HepG2 (cell line): ENCODE results near the gene ADGRG1. TPM values are rescaled to one million over a fixed set of nuclear protein-coding genes. Genes with fewer than 3 reads are reported as not detected.

Source experiments
- ARID4A ChIP-seq: sonication (generic); formaldehyde crosslinking; IDR thresholded peaks from 2 replicates; pipeline ENCODE4 v1.5.0; 2020; ENCODE audit warnings: mild to moderate bottlenecking, missing genetic modification reagents, borderline replicate concordance
- ATM ChIP-seq: fragments of 450-650 bp; IDR thresholded peaks from 2 replicates; pipeline ENCODE4 v1.7.1; 2017; ENCODE audit warnings: mild to moderate bottlenecking, borderline replicate concordance
- FOSL1 ChIP-seq: sonication (generic); formaldehyde crosslinking; IDR thresholded peaks from 2 replicates; pipeline ENCODE4 v1.9.0; 2021; ENCODE audit warnings: missing genetic modification reagents, borderline replicate concordance
- HMG20B ChIP-seq: conservative IDR thresholded peaks from 2 replicates; pipeline ENCODE4 v1.6.1; 2016; ENCODE audit warnings: missing genetic modification reagents, missing compliant biosample characterization
- HOXD1 ChIP-seq: sonication (generic); formaldehyde crosslinking; IDR thresholded peaks from 2 replicates; pipeline ENCODE4 v1.5.0; 2020; ENCODE audit warnings: missing genetic modification reagents
- PBX3 ChIP-seq: sonication (generic); formaldehyde crosslinking; IDR thresholded peaks from 2 replicates; pipeline ENCODE4 v1.8.1; 2023; ENCODE audit warnings: missing genetic modification reagents, inconsistent platforms, borderline replicate concordance
- RAD51 ChIP-seq: fragments of 450-650 bp; IDR thresholded peaks from 2 replicates; pipeline ENCODE4 v1.6.1; 2016; ENCODE audit warnings: borderline replicate concordance
- RARA ChIP-seq: IDR thresholded peaks from 2 replicates; pipeline ENCODE4 v1.6.1; 2016; ENCODE audit warnings: missing genetic modification reagents, missing compliant biosample characterization
- TCF12 ChIP-seq, 2 experiments: fragments of 450-650 bp in 1 of 2; sonication (generic) in 1 of 2; formaldehyde crosslinking in 1 of 2; IDR thresholded peaks; 2 replicates each; pipeline versions ENCODE4 v1.6.1 to v1.8.0; 2017 to 2022; ENCODE audit warnings: antibody characterized with exemption in 1 of 2, mild to moderate bottlenecking in 1 of 2, missing genetic modification reagents in 1 of 2, moderate library complexity in 1 of 2
- ZFP62 ChIP-seq: sonication (generic); formaldehyde crosslinking; IDR thresholded peaks from 2 replicates; pipeline ENCODE4 v1.4.0; 2020; ENCODE audit warnings: missing genetic modification reagents
- ZNF224 ChIP-seq: sonication (generic); formaldehyde crosslinking; IDR thresholded peaks from 2 replicates; pipeline ENCODE4 v1.5.0; 2020; ENCODE audit warnings: mild to moderate bottlenecking, missing genetic modification reagents
- ZNF761 ChIP-seq: sonication (generic); formaldehyde crosslinking; conservative IDR thresholded peaks from 2 replicates; pipeline ENCODE4 v1.4.0; 2020; ENCODE audit warnings: mild to moderate bottlenecking, missing genetic modification reagents
- ZNF782 ChIP-seq: sonication (generic); formaldehyde crosslinking; IDR thresholded peaks from 2 replicates; pipeline ENCODE4 v1.4.0; 2020; ENCODE audit warnings: missing genetic modification reagents, mild to moderate bottlenecking, borderline replicate concordance
- ZNF784 ChIP-seq: sonication (generic); formaldehyde crosslinking; IDR thresholded peaks from 2 replicates; pipeline ENCODE4 v1.5.1; 2020; ENCODE audit warnings: missing genetic modification reagents, mild to moderate bottlenecking, borderline replicate concordance
- polyA plus RNA-seq, 8 experiments: library from polyadenylated mRNA; depleted of rRNA in 3 of 8; stranded (reverse) in 7 of 8; unstranded in 1 of 8; fragments of >200 nt; fragmentation: Illumina TruSeq in 4 of 8; extraction: Trizol in 4 of 8; gene quantifications; 2 replicates each; pipeline versions ENCODE4 v1.2.1 to v1.2.3, GENCODE V29; 2011 to 2016; ENCODE audit warnings: low read depth in 4 of 8, missing spikeins in 1 of 8, mixed read lengths in 1 of 8; ENCODE audit not compliant: insufficient read depth in 1 of 8
- total RNA-seq, 5 experiments: library from RNA; depleted of rRNA; stranded (reverse); fragments of >200 nt; fragmentation: Illumina TruSeq; extraction: Trizol; gene quantifications; 2 replicates each; pipeline ENCODE4 v1.2.3, GENCODE V29; 2016; ENCODE audit warnings: low read depth in 1 of 5
- TF ChIP-seq, protein P1 (sequence below): sonication (generic); formaldehyde crosslinking; IDR thresholded peaks from 2 replicates; pipeline ENCODE4 v1.4.0; 2020; ENCODE audit warnings: low read depth, mild to moderate bottlenecking, missing genetic modification reagents
- TF ChIP-seq, protein P2 (sequence below), 2 experiments: fragments of 450-650 bp in 1 of 2; sonication (generic) in 1 of 2; formaldehyde crosslinking; IDR thresholded peaks; 2 replicates each; pipeline versions ENCODE4 v1.5.0 to v1.8.0; 2020 to 2022; ENCODE audit warnings: mild to moderate bottlenecking in 1 of 2, missing genetic modification reagents in 1 of 2

Gene ADGRG1
- total and polyA plus RNA-seq, 2 of the 13 experiments (the other 11 are each of a cell fraction or from before 2014, with no cell fraction given), result 2.7 to 5.9 TPM

GRCh38 chr16:57667526-57668262, 39.3 kb downstream of the ADGRG1 start (continued):
- peak; percentile 82 for TF ChIP-seq ARID4A (CRISPR knock-in tag)
- no peak for TF ChIP-seq RAD51
- no peak for TF ChIP-seq FOSL1
- no peak for TF ChIP-seq ATM
- TF ChIP-seq, protein P1, sequence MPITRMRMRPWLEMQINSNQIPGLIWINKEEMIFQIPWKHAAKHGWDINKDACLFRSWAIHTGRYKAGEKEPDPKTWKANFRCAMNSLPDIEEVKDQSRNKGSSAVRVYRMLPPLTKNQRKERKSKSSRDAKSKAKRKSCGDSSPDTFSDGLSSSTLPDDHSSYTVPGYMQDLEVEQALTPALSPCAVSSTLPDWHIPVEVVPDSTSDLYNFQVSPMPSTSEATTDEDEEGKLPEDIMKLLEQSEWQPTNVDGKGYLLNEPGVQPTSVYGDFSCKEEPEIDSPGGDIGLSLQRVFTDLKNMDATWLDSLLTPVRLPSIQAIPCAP (CRISPR knock-in tag), result peak; percentile 89
- no peak for TF ChIP-seq PBX3 (CRISPR knock-in tag)
- TF ChIP-seq ZNF784, result 0 out of 2 replicates have a peak, but pooled peaks have one; percentile 52
- TF ChIP-seq ZNF782 (CRISPR knock-in tag), result peak; percentile 97; the same call in 1 of the 2 replicates
- no peak; the same call in 1 of the 2 replicates for TF ChIP-seq HMG20B (CRISPR knock-in tag)
- peak; percentile 91 for TF ChIP-seq ZNF761 (CRISPR knock-in tag)
- TF ChIP-seq, protein P2, sequence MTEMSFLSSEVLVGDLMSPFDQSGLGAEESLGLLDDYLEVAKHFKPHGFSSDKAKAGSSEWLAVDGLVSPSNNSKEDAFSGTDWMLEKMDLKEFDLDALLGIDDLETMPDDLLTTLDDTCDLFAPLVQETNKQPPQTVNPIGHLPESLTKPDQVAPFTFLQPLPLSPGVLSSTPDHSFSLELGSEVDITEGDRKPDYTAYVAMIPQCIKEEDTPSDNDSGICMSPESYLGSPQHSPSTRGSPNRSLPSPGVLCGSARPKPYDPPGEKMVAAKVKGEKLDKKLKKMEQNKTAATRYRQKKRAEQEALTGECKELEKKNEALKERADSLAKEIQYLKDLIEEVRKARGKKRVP (CRISPR knock-in tag; IDR thresholded peaks at IDR 0.05), result peak in 1 of 2 experiments; percentile 99; a peak in 2 of 4 replicates
- peak; percentile 98 for TF ChIP-seq RARA (CRISPR knock-in tag)
- TF ChIP-seq ZFP62 (CRISPR knock-in tag), result no peak
- TF ChIP-seq HOXD1 (CRISPR knock-in tag), result peak; percentile 80; the same call in 1 of the 2 replicates
- TF ChIP-seq TCF12 (IDR thresholded peaks at IDR 0.05), result no peak
- TF ChIP-seq TCF12 (CRISPR knock-in tag; IDR thresholded peaks at IDR 0.05), result peak; percentile 84; the same call in 1 of the 2 replicates
- peak; percentile 50; the same call in 1 of the 2 replicates for TF ChIP-seq ZNF224 (CRISPR knock-in tag)
